Measurements from ENCODE around the gene SMARCAL1.

- TF ChIP-seq CTCF (tag by site-specific recombination; IDR thresholded peaks at IDR 0.05), result no peak
- TF ChIP-seq ZNF658 (tag by site-specific recombination; IDR thresholded peaks at IDR 0.05), result no peak
- TF ChIP-seq WT1 (tag by site-specific recombination; IDR thresholded peaks at IDR 0.05), result no peak
- TF ChIP-seq ZNF350 (tag by site-specific recombination; IDR thresholded peaks at IDR 0.05), result no peak
- no peak for TF ChIP-seq ZNF146 (tag by site-specific recombination; IDR thresholded peaks at IDR 0.05)
- no peak for TF ChIP-seq ZNF26 (tag by site-specific recombination; IDR thresholded peaks at IDR 0.05)
- no peak for TF ChIP-seq SCRT2 (tag by site-specific recombination; IDR thresholded peaks at IDR 0.05)
- no peak for TF ChIP-seq AEBP2 (tag by site-specific recombination; IDR thresholded peaks at IDR 0.05; ENCODE audit: borderline replicate concordance)
- no peak for TF ChIP-seq ZNF184 (tag by site-specific recombination; IDR thresholded peaks at IDR 0.05)
Observed at GRCh38 chr2:216464104-216464720, 51.9 kb downstream of the SMARCAL1 start.

Data from HEK293 (cell line).